Measurements from ENCODE around the gene UBR3.

UBR3 gene

GRCh38 chr2:170054997-170055396 lies 227.7 kb downstream of the UBR3 start:
- no peak for DNase-seq

- no peak for DNase-seq
These were observed 229.6 kb downstream of the UBR3 start for GRCh38 chr2:170056900-170057299.

GRCh38 chr2:170063456-170064235 lies 236.4 kb downstream of the UBR3 start:
- no peak for DNase-seq

DNA sequence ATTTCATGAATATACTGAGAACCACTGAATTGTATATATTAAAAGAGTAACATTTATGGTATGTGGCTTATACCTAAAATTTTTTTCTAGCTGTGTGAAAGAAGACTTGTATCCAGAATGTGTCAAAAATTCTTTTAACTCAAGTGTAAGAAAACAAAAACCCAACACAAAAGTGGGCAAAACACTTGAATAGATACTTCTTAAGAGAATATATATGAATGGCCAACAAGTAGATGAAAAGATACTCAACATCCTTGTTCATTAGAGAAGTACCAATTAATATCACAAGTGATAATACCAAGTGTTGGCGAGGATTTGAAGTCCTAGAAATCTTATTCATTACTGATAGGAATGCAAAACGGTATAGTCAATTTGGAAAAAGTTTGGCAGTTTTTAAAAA lies 243.5 kb downstream of the UBR3 start:
- DNase-seq: no peak

DNA sequence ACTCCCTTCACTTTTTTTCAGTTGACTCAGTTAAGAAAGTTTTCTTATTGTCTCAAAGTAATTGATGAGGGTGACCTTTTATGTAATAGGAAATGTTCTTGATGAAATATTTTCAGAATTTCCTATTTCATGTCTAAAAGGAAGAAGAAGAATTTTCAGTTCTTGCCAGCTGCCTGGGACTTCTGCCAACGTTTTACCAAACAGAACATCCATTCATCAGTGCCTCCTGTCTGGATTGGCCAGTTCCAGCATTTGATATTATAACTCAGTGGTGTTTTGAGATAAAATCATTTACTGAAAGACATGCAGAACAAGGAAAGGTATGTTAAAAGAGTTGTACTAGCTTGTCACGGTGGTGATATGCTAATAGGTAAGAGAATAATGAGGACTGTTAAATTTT lies 246.0 kb downstream of the UBR3 start:
- no peak for DNase-seq

DNA sequence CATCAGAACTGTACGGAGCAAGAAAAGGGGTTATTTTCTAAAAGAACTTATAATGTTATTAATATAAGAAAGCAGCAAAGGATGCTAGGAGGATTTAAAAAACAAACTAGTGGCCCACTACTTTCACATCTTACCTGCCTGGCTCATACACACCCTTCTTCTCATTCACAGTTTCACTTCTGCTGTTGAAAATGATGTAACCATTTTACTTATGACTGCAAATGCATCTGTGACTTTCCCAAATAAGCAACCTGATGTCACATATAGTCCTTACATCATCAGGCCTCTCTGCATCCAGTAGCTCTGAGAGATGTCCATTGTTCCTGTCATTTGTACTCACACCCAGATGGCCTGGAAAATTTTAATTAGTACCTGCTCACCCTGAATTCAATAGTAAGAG lies 248.9 kb downstream of the UBR3 start:
- DNase-seq: no peak

DNA sequence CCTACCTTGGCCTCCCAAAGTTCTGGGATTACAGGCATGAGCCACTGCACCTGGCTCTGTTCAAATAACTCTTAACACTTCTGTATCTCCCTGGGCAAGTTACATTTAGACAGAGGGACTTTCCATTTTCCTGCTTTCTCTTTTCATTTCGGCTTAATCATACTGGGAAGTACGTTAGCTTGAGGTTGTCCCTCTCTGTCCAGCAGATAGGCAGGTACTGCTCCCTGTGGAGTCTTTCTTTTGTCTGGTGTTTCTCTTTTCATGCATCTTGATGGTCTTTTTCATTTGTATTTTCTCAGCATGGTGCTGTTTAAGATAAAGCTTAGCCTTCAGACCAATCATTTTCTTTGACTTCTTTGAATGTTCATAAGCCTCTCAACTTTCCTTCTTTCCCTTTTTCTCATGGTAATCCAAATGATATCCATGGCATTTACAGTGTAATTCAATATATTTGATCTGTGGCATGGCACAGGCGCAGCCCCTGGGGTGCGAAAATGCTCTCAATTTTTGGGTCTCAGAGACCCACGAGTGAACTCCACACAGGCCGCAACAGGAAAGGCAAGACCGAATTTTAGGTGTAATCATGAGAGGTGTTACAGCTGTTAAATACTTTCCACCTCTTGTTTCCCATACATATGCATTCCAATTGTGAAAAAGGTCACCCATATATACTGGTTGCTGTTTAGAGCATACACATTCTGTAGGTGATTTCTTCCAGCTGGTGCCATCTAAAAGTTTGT lies 250.7 kb downstream of the UBR3 start:
- no peak for DNase-seq

- DNase-seq: no peak
These were observed 257.7 kb downstream of the UBR3 start for GRCh38 chr2:170084820-170085491.

DNA sequence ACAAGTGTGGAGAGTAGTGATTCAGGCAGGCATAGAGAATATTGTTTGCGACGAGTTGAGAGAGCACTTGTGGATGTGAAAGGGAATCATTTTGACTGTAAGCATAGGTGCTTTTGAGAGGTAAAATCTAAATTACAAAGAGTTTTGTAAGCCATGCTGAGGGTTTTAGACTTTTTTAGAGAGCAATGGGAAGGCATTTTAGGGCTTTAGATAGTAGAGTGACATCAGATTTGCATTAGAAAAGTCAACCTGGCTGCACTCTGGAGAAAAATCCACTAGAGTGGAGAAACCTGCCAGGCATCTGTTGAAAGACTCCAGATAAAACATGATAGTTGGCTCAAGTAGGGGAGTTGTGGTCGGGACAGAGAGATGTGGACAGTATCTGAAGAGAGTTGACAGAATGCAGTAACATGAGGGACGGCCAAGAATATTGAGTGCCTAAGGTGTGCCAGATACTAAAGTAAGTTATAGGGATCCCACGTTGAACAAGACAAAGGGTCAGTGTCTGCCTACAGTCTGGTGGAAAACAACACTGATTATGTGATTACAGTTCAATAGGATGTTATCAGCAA lies 258.9 kb downstream of the UBR3 start:
- DNase-seq: no peak

DNA sequence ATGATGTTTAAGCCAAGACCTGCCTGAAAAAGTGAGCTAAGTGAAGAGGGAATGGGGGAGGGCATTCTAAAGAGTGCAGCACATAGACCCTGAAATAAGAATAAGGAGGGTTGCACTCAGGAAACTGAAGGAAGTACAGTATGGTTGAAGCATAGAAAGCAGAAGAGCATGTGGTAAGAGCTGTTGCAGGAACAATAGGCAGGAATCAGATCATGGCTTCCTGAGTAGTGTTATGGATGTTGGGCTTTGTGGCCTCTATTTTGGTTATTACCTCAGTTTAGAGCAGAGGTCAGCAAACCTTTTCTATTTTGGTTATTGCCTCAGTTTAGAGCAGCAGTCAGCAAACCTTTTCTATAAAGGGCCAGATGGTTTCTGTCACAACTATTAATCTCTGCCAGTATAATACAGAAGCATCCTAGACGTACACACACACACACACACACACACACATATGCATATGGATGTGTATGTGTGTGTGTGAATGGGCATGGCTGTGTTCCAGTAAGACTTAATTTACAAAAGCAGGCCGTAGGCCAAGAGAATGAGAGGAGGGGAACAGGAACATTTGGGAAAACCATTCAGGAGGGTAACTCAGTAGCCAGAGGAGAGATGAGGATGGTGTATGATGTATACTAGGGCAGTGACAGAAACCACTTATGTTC lies 259.6 kb downstream of the UBR3 start:
- DNase-seq: no peak

GRCh38 chr2:170087413-170087793 lies 260.1 kb downstream of the UBR3 start:
- DNase-seq: no peak

DNA sequence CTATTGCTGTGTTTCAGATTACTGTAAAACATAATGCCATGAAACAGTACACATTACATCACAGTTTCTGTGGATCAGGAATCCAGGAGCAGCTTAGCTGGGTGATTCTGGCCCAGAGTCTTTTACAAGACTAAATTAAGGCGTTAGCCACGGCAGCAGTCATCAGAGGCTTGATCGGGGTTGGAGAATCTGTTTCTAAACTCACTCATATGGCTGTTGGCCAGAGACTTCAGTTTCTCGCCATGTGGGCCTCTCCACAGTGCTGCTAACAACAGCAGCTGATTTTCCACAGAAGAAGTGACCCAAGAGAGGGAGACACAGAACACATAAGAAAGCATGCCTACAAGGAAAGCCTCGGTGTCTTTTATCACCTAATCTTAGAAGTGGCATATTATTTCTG lies 261.5 kb downstream of the UBR3 start:
- DNase-seq: no peak

DNA sequence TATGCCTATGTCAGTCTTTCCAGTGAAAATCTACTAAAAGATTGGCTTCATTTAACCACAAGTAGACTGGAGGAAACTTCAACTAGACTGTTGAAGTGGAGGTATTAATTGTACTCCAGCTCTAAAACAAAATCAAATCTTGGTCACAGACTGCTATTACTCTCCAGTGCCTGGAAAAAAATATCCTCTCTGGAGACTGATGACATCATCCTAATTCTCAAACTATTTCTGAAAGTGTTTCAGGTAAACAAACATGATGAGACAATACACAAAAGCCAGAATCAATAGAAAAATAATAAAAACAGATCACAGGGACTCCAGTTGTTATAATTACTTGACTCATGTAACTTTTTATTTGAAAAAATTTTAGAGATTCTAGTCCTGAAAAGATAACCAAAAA lies 263.0 kb downstream of the UBR3 start:
- DNase-seq: no peak

- DNase-seq: no peak
These were observed 264.2 kb downstream of the UBR3 start for GRCh38 chr2:170091436-170091835.

DNA sequence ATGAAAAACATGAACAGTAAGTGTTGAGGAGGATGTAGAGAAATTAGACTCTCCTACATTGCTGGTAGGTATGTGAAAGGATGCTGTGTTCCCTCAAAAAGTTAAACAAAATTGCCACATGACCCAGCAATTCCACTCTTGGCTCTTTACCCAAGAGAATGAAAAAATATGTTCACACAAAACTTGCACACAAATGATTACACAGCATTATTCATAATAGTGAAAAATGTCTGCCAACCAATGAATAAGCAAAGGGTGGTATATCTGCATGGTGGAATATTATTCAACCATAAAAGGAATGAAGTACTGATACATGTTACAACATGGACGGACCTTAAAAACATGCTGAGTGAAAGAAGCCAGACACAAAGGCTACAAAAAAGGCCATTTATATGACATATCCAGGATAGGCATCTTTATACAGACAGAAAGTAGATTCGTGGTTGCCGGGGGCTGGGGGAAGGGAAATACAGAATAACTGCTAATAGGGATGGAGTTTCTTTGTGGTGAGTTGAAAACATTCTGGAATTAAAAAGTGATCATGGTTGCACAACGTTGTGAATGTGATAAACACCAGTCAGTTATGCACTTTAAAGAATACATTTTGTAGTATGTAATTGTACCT lies 265.3 kb downstream of the UBR3 start:
- no peak for DNase-seq

- DNase-seq: no peak
These were observed 268.1 kb downstream of the UBR3 start for GRCh38 chr2:170095380-170095779.

DNA sequence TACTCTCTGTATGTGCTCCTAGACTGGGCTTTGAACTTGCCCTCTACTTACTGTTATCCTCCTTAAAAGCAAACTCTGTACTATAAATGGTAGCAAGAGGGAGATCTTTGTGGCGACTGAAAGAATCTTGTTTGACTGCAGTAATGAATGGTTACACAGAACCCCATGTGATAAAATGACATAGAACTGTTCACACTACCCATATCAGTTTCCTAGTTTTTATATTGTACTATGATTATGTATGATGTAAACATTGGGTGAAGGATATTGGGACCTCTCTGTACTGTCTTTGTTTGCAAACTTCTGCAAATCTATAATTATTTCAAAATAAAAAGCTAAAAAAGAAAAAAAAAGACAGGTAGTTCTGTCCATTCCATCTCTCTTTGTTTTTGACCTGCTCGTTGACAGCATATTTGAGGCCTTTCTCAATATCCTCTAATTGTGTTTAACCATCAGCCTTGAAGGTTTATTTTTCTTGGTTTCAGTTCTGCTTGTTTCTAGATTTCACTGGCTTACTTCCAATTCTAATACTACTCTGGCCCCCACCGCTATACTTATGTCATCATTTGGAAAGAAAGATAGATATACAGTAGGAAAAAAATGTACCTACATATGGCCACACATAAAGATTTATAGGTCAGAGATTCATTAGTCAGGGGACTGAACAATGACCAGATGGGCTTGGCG lies 271.5 kb downstream of the UBR3 start:
- DNase-seq: no peak

DNA sequence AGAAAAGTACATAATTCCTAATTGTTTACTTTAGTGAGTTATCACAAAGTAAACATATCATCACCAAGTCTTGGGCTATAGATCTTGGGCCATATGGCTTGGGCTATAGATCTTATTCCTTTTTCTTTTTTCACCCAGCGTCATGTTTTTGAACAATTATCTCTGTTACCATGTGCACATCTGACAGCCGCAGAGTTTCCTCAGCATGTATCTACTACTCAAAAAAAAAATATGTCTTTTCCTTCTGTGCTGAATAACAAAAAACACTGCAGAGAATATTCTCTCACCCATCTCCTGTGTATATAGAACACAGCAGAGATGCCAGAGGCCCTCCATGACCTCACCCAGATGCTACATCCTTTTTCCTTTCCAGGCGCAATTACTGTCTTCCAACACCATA lies 274.5 kb downstream of the UBR3 start:
- no peak for DNase-seq

- no peak for DNase-seq
These were observed 279.0 kb downstream of the UBR3 start for GRCh38 chr2:170106102-170106840.

DNA sequence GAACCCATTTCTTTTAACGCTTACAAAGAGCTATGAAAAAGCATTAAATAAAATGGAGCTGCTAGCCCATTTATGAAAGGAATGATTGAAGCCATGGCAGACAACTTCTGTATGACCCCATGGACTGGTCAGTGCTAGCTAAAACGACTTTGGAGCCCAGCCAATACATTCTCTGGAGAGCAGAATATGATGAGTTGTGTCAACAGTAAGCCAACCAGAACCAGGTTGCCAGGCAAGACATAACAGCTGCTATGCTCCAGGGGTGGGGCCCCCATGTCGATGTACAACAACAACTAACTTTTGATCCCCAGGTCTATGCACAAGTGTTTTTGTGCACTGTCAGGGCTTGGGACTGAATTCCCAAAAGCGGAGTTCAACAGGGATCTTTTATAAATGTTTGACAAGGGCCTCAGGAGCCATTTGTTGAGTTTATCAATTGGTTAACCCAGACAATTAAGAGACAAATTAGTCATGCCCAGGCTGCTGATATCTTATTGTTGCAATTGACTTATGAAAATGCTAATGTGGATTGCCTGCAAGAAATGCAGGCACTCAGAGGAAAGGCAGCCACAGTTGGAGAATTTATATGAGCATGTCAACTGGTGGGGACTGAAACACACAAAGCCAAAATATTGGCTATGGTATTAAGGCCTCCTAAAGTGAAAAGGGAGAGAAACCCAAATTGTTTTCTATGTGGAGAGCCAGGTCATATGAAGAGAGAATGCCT lies 286.1 kb downstream of the UBR3 start:
- no peak for DNase-seq
